ENCODE measurements around the gene CORO1C. TPM values are rescaled to one million over a fixed set of nuclear protein-coding genes. Genes with fewer than 3 reads are reported as not detected.

CORO1C gene
- total RNA-seq, 1 donor, result 99.1 TPM

DNA sequence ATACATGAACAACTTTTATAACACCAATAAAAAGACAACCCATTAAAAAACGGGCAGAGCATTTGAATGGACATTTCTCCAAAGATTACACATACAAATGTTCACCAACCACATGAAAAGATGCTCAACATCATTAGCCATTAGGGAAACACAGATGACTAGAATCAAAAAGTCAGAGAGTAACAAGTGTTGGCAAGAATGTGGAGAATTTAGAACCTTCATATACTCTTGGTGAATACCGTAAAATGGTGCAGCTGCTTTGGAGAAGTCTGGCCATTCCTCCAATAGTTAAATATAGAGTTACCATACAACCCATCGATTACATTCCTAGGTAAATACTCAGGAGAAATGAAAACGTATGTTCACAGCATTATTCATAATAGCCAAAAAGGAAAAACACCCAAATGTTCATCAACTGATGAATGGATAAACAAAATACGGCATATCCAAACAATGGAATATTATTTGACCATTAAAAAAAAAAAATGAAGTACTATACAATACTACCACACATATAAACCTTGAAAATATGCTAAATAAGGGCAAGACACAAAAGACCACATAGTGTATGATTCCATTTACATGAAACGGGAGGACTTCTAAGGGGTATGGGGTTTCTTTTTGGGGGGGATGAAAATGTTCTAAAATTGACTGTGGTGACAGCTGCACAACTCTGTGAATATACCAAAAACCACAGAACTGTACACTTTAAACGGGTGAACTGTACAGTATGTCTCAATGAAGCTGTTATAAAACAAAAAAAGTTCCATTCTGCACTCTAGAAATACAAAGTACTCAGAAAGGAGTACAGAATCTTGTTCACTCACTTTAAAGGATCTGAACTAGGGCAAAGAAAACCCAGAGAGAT, 3.2 kb downstream of the CORO1C start:
- no peak for DNase-seq (ENCODE audit: low read depth in 2 of 3, low spot score in 2 of 3)

DNA sequence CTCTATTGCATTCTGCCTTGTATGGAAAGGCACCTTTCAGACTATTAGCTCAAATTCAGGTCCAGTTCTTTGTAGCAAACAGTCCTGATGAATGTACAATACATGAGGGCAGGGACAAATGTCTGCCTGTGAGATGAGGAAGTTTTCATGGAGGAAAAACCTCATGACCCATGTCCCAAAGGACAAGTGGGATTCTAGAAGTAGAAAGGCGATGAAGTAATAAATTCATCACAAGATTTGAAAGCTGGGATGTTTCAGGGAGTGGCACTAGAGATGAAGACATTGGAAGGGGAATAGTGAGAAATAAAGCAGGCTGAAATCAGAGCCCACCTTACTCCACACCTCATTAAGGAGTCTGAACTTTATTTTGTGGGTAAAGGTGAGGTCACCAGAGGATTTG, 4.2 kb downstream of the CORO1C start:
- no peak for DNase-seq (ENCODE audit: low read depth in 2 of 3, low spot score in 2 of 3)

DNA sequence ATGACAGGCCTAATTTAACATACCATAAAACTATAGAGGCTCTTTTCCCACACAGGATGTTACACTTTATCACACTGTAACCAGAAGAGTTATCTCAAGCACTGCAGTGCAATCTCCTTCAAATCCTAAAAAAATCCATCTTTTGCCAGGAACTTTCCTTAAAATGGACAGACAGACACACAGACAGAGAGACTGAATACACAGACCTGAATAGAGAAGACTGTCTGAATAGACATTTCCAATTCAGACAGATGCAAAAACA, 6.5 kb downstream of the CORO1C start:
- no peak for DNase-seq (ENCODE audit: low read depth in 2 of 3, low spot score in 2 of 3)

DNA sequence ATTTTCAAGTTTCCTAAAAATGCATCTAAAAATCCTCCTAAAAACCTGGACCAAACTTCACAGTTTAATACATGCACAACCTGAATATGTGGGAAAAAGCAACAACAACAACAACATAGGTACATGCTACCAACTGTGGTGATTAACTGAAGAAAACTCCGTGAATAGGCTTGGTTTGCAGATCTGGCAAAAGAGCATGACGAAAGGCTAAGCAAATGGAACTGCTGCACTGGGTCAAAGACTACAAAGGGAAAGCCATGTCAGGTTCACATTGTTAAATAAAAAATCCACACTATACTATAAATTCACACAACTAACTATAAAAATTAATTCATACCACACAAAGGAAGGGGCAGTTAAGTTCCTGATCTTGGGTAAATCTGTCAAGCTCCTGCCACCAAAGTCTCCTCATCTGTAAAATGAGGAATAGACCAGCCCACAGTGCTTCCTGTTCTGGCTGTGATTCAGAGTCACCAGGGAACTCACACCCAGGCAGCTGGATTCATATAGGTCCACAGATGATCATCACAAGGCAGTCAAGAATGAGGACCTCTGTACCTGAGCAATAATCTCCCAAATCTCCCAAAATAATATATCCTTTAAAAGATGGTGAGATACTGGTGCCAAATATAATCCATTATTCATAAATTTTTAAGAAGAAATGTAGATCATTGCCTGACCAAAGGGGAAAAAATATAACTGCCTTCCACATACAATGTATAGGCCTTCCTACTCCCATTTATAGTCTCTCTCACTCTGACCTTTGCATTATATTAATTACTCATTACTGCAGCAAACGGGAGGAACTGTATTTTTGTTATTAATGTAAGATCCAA, 7.0 kb downstream of the CORO1C start:
- DNase-seq (ENCODE audit: low read depth in 2 of 3, low spot score in 2 of 3), result peak in 2 of 3 donors; percentile 52 to 67

DNA sequence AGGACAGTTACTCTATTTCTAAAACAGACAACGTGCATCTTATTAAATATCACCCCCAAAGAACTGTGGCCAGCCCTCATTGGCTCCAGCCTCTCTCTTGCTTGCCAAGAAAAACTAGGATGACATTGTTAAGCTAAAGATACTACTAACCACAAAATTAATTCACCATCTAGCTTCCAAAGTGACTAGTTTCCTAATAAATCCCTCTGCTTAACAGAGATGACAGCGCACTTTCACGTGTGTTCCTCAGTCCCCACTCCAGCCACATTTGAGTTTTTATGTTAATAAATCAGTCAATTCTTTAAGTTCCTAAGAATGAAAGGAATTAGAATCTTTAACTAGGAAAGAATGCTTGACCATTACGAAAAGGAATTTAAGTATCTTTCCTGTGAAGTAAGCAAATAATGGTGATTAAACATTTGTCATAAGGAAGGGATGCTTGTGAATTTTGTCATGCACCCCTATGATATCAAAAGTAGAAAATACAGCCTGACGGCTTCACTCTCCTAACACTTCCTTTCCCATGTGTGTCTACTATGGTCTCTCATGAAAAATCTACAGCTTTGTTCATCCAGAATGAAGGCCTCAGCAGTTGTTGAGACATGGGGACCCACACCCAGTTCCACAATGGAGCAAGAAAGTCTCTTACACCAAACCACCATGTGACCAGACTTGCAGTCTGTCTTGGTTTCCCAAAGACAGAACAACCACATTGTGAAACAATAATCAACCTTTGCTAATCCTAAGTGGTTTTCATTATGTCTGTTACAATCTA, 8.1 kb downstream of the CORO1C start:
- no peak for DNase-seq (ENCODE audit: low read depth in 2 of 3, low spot score in 2 of 3)

DNA sequence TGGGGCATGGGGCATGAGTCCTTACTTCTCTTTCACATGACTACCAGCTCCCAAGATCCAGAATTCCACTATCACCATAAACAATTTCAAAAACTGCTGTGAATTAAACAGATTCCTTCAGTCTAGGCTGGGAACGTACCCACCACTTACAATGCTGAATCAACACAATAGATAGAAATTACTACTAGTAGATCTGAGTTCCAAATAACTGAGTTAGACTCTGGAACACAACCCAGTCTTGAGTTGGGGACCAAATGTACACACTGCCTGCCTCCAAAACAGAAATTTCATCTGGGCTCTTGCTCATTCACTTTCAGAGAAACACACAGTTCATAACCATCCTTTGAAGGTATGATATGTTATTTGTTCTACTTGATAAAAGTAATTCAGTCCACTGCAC, 8.9 kb downstream of the CORO1C start:
- DNase-seq (ENCODE audit: low read depth in 2 of 3, low spot score in 2 of 3), result no peak

DNA sequence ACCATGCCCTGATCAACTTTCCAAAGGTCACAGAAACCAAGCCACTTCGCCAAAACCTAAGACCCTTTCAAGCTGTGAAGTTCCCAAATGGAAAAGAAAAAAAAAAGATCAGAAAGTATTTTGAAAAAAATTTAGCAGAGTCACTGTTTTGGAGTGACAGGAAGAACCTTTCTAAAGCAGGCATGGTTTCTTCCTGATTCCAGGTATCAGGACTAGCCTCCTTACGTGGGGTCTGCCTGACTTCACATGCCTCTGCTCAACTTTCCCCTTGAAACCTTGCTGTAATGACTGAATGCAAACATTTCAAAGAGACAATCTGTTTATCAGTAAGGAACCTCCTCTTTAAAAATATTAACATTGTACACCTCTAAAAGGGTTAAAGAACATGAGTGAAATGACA, 9.5 kb downstream of the CORO1C start:
- no peak for DNase-seq (ENCODE audit: low read depth in 2 of 3, low spot score in 2 of 3)

DNA sequence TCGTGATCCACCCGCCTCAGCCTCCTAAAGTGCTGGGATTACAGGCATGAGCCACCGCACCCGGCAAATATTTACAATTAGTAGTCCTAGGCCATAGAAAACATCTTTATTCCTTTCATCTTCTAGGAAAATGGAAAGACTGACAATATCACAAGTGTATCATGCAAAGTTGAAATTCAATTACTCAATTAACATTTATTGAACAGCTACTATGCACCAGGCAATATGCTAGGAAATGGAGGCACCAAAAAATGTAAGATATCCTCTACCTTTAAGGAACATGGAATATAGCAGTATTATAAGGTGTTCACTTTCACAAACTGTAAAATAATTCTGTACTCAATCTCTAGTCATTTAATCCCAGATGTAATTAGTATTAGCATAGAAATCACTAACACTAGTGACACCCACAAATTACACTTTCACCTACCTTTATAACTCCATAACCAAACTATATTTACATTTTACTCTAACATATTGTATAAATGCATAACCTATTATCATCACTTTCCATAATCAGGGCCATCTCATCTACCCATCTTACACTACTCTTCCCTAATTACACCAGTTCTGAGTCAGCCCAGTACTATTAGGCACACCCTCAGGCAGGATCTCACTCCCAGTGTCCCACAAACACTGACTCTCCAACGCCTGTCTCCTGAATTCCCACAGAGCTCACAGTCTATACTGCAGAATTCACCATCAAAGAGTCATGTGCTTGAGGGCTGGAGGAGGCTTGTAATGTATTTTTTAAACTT, 10.4 kb downstream of the CORO1C start:
- no peak for DNase-seq (ENCODE audit: low read depth in 2 of 3, low spot score in 2 of 3)

DNA sequence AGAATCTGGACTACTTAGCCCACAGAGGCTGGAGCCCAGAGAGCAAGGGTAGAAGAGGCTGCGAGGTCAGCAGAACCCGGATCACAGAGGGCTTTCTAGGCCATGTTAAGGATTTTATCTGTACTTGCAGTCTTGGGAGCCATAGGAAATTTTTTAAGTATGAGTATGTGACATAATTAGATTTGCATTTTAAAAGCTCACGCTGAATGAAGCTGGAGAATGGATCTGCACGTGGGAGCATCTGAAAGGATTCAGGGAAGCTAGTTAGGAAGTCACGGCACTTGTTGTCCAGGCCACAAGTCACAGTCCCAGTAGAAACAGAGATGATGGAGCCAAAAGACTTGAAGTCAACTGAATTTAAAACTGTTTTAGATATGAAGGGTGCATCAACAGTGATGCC, 14.1 kb downstream of the CORO1C start:
- DNase-seq (ENCODE audit: low read depth in 2 of 3, low spot score in 2 of 3), result no peak

DNA sequence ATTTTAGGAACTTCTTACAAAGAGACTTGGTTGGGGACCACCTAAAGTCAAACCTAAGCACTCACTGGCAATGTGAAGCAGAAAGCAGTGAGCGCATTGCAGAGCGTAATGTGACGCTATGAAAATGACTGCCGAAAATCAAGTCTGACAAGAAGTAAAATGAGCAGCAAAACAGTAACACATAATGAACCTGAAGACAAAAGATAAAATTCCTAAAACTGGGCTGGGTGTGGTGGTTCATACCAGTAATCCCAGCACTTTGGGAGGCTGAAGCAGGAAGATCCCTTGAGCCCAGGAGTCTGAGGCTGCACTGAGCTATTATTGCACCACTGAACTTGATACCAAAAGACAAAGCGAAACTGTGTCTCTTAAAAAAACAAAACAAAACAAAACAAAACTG, 16.5 kb downstream of the CORO1C start:
- DNase-seq (ENCODE audit: low read depth in 2 of 3, low spot score in 2 of 3), result no peak

DNA sequence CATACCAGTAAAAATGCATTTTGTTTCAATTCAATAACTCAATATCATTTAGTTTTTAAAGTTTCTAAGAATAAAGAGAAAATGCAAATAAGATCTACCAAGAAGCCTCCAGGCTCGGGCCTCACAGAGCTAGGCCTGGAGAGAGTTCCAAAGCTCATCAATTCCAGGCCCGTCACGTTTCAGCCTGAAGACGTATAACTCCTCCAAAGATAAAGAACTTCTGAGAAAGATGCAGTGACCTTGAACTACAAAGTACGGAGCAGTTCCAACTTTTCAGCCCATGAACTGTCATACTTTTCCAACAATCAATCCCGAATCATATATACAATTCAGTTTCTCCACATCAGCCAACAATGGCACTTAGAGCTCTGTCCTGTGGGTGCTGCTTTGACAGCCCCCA, 17.8 kb downstream of the CORO1C start:
- DNase-seq (ENCODE audit: low read depth in 2 of 3, low spot score in 2 of 3), result no peak

DNA sequence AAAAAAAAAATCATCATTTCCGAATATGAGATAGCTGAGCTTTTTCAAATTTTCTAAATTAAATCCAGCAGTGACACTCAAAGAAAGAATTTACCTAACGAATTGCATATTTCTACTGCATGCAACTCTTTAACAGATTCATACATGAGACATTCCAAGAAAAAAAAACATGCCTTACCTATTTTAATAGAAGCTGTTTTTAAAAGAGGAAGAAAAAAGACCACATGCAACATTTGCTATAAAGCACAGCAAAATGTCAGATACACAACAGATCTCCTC, 18.5 kb downstream of the CORO1C start:
- DNase-seq (ENCODE audit: low read depth in 2 of 3, low spot score in 2 of 3), result peak in 1 of 3 donors; percentile 24

DNA sequence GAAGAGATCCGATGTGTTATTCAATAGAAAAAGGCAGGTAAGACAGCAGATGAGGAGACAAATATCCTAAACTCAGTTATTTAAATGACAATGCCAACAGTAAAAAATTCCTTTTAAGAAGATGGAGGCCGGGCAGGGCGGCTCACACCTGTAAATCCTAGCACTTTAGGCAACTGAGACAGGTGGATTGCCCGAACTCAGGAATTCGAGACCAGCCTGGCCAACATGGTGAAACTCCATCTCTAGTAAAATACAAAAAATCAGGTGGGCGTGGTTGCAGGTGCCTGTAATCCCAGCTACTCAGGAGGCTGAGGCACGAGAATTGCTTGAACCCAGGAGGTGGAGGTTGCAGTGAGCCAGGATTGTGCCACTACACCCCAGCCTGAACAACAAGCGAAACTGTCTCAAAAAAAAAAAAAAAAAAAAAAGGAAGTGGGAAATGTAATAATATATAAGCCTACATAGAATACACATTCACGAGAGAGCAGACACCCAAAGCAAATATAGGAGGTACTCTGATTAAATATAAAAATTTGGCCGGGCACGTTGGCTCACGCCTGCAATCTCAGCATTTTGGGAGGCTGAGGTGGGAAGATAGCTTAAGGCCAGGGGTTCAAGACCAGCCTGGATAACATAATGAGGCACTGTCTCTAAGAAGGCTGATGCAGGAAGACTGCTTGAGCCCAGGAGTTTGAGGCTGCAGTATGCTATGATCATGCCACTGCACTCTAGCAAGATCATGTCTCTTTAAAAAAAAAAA, 19.0 kb downstream of the CORO1C start:
- DNase-seq (ENCODE audit: low read depth in 2 of 3, low spot score in 2 of 3), result no peak

DNA sequence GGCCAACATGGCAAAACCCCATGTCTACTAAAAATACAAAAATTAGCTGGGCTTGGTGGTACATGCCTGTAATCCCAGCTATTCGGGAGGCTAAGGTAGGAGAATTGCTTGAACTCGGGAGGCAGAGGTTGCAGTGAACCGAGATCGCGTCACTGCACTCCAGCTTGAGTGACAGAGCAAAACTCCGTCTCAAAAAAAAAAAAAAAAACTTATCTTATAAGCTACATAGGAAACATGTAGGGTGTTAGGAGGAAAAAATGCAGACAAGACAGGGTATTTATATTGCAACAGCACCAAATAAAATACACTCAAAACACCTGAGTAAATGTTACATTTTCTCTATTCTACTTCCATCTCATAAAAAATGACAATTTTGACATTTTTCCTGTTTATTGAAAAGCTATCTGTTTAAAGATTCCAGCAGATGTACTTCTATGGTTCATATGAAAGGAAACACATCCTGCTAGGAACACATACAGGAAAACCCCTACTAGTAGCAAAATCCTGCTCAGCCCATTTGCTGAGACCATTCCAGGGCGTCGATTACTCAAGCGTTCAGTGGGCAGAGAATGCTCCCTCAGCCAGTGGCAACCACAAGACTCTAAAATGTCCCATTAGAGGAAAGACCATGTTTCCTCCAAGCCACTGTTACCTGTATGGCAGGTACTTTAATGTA, 19.7 kb downstream of the CORO1C start:
- DNase-seq (ENCODE audit: low read depth in 2 of 3, low spot score in 2 of 3), result no peak

DNA sequence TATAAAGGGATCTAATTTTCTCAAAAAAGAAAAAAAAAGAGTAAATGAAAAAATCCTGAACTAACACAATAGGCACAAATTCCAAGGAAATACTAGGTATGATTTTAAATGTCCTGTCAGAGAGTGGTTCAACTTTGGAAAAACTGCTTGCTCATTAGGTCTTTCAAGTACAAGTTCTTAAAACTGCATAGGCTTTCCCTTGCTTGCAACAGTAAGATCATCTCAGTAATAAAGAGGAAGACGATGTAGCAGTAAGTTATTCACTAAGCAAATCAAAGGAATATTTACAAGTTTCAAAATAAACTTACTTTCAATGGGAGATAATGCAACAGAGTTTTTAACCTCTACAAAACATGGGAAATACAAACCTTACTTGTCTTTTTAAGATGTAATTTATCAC, 21.6 kb downstream of the CORO1C start:
- no peak for DNase-seq (ENCODE audit: low read depth in 2 of 3, low spot score in 2 of 3)

DNA sequence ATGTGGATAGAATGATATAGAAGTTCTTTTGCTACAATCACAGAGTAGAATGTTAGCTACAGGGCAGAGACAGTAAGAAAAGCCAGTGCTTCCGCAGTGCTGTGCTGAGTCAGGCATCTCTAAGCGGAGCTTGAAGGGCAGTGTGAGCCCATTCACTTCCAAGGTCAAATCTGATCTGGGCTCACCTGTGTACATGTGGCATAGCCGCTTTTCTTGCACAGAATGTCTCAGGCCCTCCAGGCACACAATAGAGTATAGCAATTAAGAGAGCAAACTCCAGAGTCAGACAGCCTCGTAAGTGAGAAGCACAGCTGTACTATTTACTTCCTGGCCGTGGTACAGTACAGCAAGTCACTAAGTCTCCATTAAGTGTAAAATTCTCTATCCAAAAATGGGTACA, 26.8 kb downstream of the CORO1C start:
- no peak for DNase-seq (ENCODE audit: low read depth in 2 of 3, low spot score in 2 of 3)

DNA sequence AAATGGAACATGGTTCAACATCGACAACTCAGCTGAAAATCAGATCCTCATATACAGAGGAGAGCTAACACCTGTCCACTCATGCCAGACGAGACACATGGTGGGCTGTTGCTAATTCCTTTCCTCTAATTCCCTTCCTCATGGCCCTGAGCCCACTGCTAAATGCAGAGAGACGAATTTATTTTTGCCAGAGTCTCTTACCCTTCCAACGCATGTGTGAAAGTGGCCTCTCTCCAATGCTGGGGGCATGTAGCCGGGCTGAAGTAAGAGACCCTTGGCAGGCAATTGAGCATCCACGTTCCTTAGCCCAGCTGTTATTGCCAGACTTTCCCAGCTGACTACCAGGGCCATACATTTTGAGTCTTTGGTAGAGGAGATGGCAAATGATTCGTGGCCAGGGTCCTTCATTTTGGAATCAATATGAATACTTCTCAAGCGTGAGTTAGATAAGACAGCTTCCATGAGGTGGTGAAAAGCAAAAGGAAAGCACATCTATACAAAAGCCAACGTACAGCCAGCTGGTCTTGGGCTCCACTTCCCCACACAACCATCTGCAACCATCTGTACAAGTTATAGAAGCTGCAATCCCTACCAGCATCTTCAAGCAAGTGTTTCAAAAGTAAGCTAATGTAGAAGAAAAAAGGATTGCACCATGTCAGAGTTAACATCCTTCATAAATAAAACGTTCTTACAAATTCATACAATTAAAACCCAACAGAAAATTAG, 28.6 kb downstream of the CORO1C start:
- DNase-seq (ENCODE audit: low read depth in 2 of 3, low spot score in 2 of 3), result peak in 1 of 3 donors; percentile 65

DNA sequence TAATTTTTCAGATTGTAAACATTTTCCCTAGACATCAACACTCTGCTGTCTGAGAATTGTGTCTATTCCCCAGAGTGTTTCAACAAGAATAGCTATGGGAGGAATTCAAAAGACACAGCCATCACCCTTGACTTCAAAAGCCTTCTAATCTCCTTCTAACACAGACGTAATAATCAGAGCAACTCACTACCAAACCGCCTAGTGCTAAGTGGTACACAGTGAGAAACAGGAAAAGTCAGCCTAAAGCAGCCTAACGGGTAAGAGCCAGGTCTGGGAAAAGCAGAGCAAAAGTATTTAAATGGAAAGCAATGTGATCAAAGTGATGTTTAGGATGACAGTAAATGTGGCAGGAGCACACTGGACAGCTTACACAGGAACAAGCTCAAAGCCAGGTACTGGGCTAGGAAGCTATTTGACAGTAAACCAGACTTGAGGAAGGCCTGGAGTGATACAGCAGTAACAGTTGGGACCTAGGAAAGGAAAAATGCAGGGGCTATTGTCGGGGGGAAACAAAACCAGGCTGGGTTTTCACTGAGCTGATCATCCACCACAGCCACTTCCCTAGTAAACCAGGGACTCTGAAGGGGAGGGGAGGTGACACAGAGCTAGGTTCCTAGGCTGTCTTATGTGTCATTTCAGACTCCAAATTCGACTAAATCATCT, 29.4 kb downstream of the CORO1C start:
- DNase-seq (ENCODE audit: low read depth in 2 of 3, low spot score in 2 of 3), result no peak
